ENCODE results near the gene SLC25A52.
A peak's percentile ranks its signal among the peaks of the same experiment; 100 is the strongest.
"Not testable (repeated sequence)": the region's sequence is repeated elsewhere in the genome, so short reads cannot be mapped to it uniquely, and the experiment has no call there.

SLC25A52 gene

DNA sequence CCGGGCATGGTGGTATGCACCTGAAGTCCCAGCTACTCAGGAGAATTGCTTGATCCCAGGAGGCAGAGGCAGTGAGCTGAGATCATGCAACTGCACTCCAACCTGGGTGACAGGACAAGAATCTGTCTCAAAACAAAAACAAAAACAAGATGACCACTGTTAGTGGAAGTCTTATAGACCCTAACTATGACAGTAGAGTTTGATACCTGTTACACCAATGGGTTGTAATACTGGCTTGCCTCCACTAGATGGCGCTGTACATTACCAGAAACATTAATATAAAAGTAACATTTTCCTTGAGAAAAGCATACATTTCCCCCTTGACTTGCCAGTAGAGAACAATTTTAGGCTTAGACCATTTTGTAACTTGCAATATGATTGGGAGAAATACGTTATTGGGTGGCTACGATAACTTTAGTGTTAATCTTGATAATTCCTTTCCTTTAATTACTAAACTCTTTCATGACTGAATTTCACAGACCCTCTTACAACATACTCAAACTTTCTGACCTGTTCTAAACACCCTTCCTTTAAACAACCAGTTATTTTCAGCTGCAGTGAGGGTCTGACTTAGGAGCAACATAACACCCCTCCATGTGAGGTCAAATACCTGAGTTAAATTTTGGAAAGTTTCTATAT, 19.5 kb downstream of the SLC25A52 start:
- peak; percentile 15 to 27 for DNase-seq (ENCODE audit: low read depth in 1 of 2, low spot score in 1 of 2)

- no peak for DNase-seq (ENCODE audit: low read depth in 1 of 2, low spot score in 1 of 2)
Observed at GRCh38 chr18:31740180-31740579, 20.5 kb downstream of the SLC25A52 start.

GRCh38 chr18:31739651-31740050, 21.0 kb downstream of the SLC25A52 start:
- no peak for DNase-seq (ENCODE audit: low read depth in 1 of 2, low spot score in 1 of 2)

GRCh38 chr18:31738460-31739407, 21.9 kb downstream of the SLC25A52 start:
- DNase-seq (ENCODE audit: low read depth in 1 of 2, low spot score in 1 of 2), result no peak

GRCh38 chr18:31736630-31737029, 24.1 kb downstream of the SLC25A52 start:
- DNase-seq (ENCODE audit: low read depth in 1 of 2, low spot score in 1 of 2), result no peak

DNA sequence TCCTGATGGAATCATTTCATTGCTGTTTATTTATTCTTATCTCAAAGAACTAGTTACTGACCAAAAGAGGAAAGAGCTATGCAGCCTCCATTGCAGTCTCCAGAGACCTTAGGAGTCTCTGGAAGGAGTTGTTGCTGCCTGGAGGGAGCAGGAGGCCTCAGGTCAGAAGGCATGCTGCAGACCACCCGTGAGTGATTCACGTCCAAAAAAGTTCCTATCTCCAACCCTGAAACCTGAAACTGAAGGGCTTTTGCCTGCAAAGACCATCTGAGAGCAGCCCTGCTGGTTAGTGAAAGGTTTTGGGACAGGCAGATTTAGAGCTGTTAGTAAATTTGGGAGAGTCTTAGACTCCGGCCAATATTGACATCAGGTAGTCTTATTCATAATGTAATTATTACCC, 29.1 kb downstream of the SLC25A52 start:
- no peak for DNase-seq (ENCODE audit: low read depth in 1 of 2, low spot score in 1 of 2)

DNA sequence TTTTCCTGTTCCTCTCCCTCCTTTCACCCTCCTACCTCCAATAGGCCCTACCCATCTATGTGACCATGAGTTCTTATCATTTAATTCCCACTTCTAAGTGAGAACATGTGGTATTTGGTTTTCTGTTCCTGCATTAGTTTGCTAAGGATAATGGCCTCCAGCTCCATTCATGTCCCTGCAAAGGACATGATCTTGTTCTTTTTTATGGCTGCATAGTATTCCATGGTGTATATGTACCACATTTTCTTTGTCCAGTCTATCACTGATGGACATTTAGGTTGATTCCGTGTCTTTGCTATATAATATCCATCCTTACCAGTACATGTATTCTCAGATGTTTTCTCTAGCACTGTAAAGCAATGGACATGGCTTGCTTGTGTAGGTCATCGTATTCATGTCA, 31.5 kb downstream of the SLC25A52 start:
- not testable (repeated sequence) for DNase-seq (ENCODE audit: low read depth in 1 of 2, low spot score in 1 of 2)

- DNase-seq (ENCODE audit: low read depth in 1 of 2, low spot score in 1 of 2), result no peak
Observed at GRCh38 chr18:31723990-31724711, 36.5 kb downstream of the SLC25A52 start.

DNA sequence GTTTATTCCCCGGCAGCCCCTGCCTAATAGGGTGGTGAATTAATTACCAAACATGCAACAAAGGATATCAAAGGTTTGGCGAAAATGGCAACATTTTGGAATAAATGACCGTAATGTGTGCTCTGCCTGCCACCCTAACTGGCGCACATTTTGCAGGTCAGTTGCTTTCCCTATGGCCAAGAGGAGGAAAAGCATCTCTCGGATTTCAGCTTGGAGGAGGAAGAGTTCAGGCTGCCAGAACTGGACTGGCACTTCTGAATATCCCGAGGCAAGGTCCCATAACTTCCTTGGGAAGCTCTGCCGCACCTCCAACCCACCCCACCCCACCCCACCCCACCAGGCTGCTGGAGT, 37.1 kb downstream of the SLC25A52 start:
- DNase-seq (ENCODE audit: low read depth in 1 of 2, low spot score in 1 of 2), result no peak

GRCh38 chr18:31722369-31722957, 38.2 kb downstream of the SLC25A52 start:
- peak; percentile 35 to 46 for DNase-seq (ENCODE audit: low read depth in 1 of 2, low spot score in 1 of 2)

GRCh38 chr18:31721601-31722000, 39.1 kb downstream of the SLC25A52 start:
- DNase-seq (ENCODE audit: low read depth in 1 of 2, low spot score in 1 of 2), result no peak

DNA sequence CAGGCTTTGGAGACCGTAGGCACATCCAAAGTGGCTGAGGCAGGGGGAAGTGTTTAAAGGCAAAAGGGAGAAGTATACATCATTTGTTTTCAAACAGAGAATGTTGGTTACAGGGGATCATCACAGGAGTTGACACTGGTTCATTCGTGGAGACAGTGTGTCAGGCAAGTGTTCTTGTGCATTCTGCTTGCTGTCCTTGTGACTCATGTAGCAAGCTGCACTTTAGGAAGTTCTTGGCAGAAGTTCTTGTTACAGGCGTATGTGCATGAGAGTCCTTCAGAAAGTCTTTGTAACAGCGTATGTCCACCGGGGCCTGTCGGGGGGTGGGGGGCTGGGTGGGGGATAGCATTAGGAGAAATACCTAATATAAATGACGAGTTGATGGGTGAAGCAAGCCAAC, 39.8 kb downstream of the SLC25A52 start:
- DNase-seq (ENCODE audit: low read depth in 1 of 2, low spot score in 1 of 2), result no peak

- no peak for DNase-seq (ENCODE audit: low read depth in 1 of 2, low spot score in 1 of 2)
Observed at GRCh38 chr18:31719363-31720006, 41.2 kb downstream of the SLC25A52 start.

DNA sequence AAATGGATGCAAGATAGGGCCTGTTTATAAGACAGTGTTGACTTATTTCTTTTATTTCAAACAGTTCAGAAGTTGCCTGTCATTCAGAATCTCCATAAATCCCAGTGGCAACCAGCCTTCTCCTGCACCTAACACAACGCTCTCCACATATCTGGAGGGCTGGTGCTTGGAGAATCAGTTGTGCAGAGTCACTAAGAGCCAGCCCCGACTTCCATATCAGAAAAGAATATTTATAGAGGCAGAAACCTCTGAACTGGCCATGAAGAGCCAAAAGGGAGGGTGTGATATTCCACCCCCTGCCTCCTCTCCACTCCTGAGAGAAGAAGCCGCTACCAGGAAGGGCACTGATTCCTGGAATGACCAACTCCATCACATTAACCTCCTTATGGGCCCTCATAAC, 42.3 kb downstream of the SLC25A52 start:
- no peak for DNase-seq (ENCODE audit: low read depth in 1 of 2, low spot score in 1 of 2)

DNA sequence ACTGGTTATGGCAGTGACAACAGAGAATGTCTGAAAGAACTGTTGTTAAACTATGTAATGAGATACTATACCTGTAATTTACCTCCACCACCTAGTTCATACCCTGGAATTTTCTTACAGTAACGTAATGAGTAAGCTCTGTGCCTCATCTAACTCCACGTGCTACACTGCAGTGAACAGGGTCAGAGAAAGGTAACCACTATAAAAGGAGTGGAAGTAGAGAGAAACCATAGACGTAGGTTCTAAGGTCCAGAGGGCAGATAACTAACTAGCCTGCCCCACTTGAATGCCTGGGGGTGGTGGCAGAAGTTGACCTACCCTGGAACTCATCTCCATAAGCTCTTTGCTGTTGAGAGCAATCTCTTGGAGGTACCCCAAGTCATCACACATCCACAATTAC, 44.3 kb downstream of the SLC25A52 start:
- no peak for DNase-seq (ENCODE audit: low read depth in 1 of 2, low spot score in 1 of 2)

- no peak for DNase-seq (ENCODE audit: low read depth in 1 of 2, low spot score in 1 of 2)
Observed at GRCh38 chr18:31711365-31712172, 49.1 kb downstream of the SLC25A52 start.

DNA sequence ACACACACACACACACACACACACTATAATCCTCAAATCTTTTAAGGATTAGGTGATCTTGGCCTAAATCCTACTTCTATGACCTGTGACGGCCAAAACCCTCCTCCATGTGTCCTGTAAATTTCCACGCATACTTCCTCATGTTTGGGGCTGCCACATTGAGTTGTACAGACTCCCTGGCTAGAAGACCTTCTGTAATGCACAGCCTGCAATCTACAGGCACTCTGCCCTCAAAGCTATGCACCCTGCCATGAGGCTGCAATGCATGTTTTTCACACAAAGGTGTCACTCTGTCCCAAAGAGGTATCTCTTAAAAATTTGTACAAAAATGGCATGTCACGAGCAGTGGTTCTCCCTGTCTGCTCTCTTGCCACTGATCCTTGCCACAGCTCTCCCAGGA, 49.9 kb downstream of the SLC25A52 start:
- DNase-seq (ENCODE audit: low read depth in 1 of 2, low spot score in 1 of 2), result no peak

All from activated T-helper 1 cell treated with anti-CD3 and anti-CD28 coated beads, Interleukin-2, amount 50 U/mL, for 16 hours (primary cell).